Measurements from ENCODE around the gene TMUB1. TPM values are rescaled to one million over a fixed set of nuclear protein-coding genes. Genes with fewer than 3 reads are reported as not detected.
A peak's percentile ranks its signal among the peaks of the same experiment; 100 is the strongest.

TMUB1 gene
- total and polyA plus RNA-seq, 9 of the 15 experiments (the other 6 are each of a cell fraction or from before 2014, with no cell fraction given), result 0.14 to 241 (median 74.1) TPM

DNA sequence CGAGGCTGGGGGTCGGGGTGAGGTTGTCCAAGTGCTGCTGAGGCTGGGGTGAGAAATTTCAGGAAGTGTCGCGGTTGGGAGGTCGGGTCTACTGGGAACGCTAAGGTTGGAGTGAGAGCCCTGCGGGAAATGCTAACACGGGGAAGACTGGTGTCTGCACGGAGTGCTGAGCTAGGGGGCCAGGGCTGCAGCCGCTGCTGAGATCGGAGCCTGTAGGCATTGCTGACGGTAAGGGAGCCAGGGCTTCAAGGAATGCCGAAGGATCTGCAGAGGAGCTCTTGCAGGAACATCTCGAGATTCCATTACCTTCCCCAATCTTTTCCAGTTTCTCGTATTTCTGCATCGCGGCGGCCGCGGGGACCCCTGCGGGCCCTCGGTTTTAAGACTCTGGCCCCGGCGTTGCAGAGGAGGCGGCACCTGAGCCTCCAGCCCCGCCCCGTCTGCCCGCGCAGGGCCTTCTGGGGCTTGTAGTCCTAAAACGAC is 25.7 kb downstream of the TMUB1 start, which contains the start of gene CDK5:
TSS of gene CDK5 (minus strand) at position 392 of the 483 bp plus-strand sequence. CDS start at position 343, 49 bp downstream.
- peak within 1 kb of the TSS; percentile 91 for H2AFZ ChIP-seq (ENCODE audit: low read depth, low read length)
- no peak for DNase-seq (ENCODE audit: extremely low read depth in 1 of 4, low spot score in 3 of 4)
- no peaks in the 10 kb centered on the region for H3K9me1 ChIP-seq (ENCODE audit: control insufficient read depth, insufficient read depth, low read length)
- peak within 1 kb of the TSS; percentile 84 for H3K4me3 ChIP-seq
- H3K79me2 ChIP-seq (ENCODE audit: control insufficient read depth, insufficient read depth, low read length), result peaks cover 38% of the 10 kb centered on the region
- peak within 1 kb of the TSS; percentile 94 for H3K4me2 ChIP-seq (ENCODE audit: insufficient read depth, low read length)
- ChIA-PET POLR2A (interaction anchor here (1.1 kb wide), 1 partner anchor 29 kb away, joined by 5 read pairs; the partner anchor contains the start of gene ABCB8), CTCF (ENCODE audit: low intra/inter-chr PET ratio) (interaction anchor here (2.9 kb wide), 1 partner anchor 29 kb away, joined by 14 read pairs; the partner anchor contains the start of gene ABCB8)
- in situ Hi-C loops (cut with MboI) (no loop called here), intact Hi-C loops (cut with micrococcal nuclease) (no loop called here)
- 3% methylated on average over 30 of the region's 30 CpGs for WGBS (ENCODE audit: insufficient coverage, low coverage, missing lambda C conversion rate)
- H3K9me3 ChIP-seq (replicated peaks; ENCODE audit: control insufficient read depth, insufficient read depth, low read depth, low read length), result no peaks in the 10 kb centered on the region
- peaks cover 7% of the 10 kb centered on the region; the same call in 2 of the 3 replicates for H3K36me3 ChIP-seq (ENCODE audit: control insufficient read depth, insufficient read depth, low read length)
- H3K27ac ChIP-seq (ENCODE audit: extremely low read depth, low read depth, low read length), result peak within 1 kb of the TSS; percentile 90
- peak; percentile 4 for ATAC-seq
- BruUV-seq (replicated peaks), result no TSS peak
- peak within 1 kb of the TSS; percentile 85 to 91 for H3K9ac ChIP-seq (ENCODE audit: insufficient read depth in 1 of 2, low read depth in 2 of 2, low read length in 2 of 2)
- H3K27me3 ChIP-seq (ENCODE audit: control insufficient read depth in 2 of 2, insufficient read depth in 2 of 2, low read length in 2 of 2), result no peaks in the 10 kb centered on the region
- FAIRE-seq, result no peak
- peaks cover 10% of the 10 kb centered on the region for H4K20me1 ChIP-seq (replicated peaks; ENCODE audit: control insufficient read depth, insufficient read depth, low read length)
- peaks cover 54 to 71% of the 10 kb centered on the region in 2 experiments for H3K4me1 ChIP-seq (replicated peaks in 1 of 2; ENCODE audit: control insufficient read depth in 2 of 2, insufficient read depth in 2 of 2, low read length in 2 of 2)
- TF ChIP-seq, protein P1, sequence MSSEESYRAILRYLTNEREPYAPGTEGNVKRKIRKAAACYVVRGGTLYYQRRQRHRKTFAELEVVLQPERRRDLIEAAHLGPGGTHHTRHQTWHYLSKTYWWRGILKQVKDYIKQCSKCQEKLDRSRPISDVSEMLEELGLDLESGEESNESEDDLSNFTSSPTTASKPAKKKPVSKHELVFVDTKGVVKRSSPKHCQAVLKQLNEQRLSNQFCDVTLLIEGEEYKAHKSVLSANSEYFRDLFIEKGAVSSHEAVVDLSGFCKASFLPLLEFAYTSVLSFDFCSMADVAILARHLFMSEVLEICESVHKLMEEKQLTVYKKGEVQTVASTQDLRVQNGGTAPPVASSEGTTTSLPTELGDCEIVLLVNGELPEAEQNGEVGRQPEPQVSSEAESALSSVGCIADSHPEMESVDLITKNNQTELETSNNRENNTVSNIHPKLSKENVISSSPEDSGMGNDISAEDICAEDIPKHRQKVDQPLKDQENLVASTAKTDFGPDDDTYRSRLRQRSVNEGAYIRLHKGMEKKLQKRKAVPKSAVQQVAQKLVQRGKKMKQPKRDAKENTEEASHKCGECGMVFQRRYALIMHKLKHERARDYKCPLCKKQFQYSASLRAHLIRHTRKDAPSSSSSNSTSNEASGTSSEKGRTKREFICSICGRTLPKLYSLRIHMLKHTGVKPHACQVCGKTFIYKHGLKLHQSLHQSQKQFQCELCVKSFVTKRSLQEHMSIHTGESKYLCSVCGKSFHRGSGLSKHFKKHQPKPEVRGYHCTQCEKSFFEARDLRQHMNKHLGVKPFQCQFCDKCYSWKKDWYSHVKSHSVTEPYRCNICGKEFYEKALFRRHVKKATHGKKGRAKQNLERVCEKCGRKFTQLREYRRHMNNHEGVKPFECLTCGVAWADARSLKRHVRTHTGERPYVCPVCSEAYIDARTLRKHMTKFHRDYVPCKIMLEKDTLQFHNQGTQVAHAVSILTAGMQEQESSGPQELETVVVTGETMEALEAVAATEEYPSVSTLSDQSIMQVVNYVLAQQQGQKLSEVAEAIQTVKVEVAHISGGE (CRISPR knock-in tag; IDR thresholded peaks at IDR 0.05), result 0 out of 6 replicates have a peak, but pooled peaks of 1 of the 3 experiments have one; percentile 13
- TF ChIP-seq SMARCA5 (IDR thresholded peaks at IDR 0.05) (no peak), ERF (CRISPR knock-in tag; IDR thresholded peaks at IDR 0.05) (peak; percentile 93), RBBP5 (IDR thresholded peaks at IDR 0.05; ENCODE audit: borderline replicate concordance, insufficient read depth, low read length, poor library complexity, severe bottlenecking) (no peak), ZNF444 (CRISPR knock-in tag; IDR thresholded peaks at IDR 0.05) (0 out of 2 replicates have a peak, but pooled peaks have one; percentile 13), GMEB1 (CRISPR knock-in tag; IDR thresholded peaks at IDR 0.05) (no peak), ZNF12 (CRISPR knock-in tag; IDR thresholded peaks at IDR 0.05) (no peak; the same call in 1 of the 2 replicates), MCM3 (IDR thresholded peaks at IDR 0.05) (no peak), TFE3 (CRISPR knock-in tag; IDR thresholded peaks at IDR 0.05) (no peak), FOS (IDR thresholded peaks at IDR 0.05; ENCODE audit: extremely low read depth, insufficient read length) (no peak), MLLT1 (IDR thresholded peaks at IDR 0.05) (0 out of 4 replicates have a peak, but pooled peaks of 1 of the 2 experiments have one; percentile 16), USF1 (CRISPR knock-in tag; IDR thresholded peaks at IDR 0.05) (0 out of 2 replicates have a peak, but pooled peaks have one; percentile 4)

Data from K562 (cell line).